Measurements from ENCODE around the gene POLN.

The POLN gene

DNA sequence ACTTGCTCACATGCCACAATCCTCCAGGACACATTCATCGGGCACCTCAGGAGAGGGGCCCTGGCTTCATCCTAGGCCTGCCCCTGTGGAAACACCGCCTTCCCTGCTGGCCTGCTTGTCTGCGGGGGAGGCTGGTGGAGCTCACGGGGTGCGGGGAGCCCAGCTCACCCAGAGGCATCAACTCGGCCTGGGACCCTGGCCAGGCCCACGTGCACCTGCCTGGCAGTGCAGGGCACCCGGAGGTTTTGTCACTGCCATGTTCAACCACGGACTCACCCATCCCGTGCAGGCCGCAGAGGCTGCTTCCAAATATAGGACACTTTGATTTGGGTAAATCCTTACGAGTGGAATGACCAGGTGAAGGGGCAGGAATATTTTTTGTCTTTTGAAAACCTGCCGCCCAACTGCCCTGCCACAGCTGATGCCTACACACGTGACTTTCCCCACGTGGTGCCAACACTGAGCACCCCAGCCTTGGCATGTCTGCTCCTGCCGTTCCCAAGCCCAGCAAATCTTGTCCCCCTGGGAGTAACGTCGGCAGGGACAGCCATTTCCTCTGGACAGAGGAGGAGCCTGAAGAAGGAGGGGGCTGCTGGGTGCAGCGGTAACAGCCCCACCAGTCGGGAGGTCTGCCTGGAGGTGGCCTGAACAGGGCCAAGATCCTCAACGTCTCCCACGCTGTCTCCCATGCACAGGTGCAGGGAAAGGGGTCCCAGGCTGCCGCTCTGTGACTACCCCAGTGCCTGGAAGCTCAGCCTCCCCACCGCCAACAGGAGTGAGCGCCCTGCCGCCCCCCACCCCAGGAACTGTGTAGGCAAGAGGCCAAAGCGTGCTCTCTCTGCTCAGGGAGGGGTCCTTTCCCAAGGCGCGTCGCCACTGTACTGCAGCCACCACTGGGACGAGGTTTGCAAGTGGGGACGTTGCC is 11.5 kb upstream of the POLN start:
- DNase-seq (ENCODE audit: low read depth), result no peak
- H3K4me3 ChIP-seq (ENCODE audit: low read length), result no peak overlapping the region
- TF ChIP-seq, protein P1, sequence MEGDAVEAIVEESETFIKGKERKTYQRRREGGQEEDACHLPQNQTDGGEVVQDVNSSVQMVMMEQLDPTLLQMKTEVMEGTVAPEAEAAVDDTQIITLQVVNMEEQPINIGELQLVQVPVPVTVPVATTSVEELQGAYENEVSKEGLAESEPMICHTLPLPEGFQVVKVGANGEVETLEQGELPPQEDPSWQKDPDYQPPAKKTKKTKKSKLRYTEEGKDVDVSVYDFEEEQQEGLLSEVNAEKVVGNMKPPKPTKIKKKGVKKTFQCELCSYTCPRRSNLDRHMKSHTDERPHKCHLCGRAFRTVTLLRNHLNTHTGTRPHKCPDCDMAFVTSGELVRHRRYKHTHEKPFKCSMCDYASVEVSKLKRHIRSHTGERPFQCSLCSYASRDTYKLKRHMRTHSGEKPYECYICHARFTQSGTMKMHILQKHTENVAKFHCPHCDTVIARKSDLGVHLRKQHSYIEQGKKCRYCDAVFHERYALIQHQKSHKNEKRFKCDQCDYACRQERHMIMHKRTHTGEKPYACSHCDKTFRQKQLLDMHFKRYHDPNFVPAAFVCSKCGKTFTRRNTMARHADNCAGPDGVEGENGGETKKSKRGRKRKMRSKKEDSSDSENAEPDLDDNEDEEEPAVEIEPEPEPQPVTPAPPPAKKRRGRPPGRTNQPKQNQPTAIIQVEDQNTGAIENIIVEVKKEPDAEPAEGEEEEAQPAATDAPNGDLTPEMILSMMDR (conservative IDR thresholded peaks at IDR 0.05; ENCODE audit: low read length), result no peak

DNA sequence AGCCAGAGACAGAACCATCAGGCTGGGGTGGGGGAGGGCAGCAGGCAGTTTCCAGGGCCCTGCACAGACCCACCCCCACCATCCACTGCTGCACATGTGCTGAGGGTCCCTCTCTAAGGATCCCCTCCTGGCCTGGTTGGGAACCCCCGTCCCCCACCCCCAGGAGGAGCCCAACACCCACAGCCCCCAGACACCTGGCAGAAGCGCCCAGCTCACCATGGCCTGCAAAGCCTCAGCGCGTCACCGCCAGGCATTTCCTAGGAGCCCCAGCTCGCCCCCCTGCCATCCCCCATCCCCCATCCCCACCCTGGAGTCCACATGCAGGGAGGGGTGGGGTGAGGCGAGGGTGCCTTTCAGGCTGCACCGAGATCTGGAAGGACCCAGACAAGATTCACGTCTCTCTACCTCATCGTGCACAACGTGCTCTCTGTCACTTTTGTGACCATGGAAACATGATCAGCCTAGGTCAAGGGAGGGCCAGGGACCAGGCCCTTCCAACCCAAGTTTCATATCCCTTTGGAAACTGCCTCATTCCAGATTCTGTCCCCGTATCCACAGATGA is 10.7 kb upstream of the POLN start:
- TF ChIP-seq, protein P1 (conservative IDR thresholded peaks at IDR 0.05; ENCODE audit: low read length), result no peak
- DNase-seq (ENCODE audit: low read depth), result no peak
- H3K4me3 ChIP-seq (ENCODE audit: low read length), result no peak overlapping the region

DNA sequence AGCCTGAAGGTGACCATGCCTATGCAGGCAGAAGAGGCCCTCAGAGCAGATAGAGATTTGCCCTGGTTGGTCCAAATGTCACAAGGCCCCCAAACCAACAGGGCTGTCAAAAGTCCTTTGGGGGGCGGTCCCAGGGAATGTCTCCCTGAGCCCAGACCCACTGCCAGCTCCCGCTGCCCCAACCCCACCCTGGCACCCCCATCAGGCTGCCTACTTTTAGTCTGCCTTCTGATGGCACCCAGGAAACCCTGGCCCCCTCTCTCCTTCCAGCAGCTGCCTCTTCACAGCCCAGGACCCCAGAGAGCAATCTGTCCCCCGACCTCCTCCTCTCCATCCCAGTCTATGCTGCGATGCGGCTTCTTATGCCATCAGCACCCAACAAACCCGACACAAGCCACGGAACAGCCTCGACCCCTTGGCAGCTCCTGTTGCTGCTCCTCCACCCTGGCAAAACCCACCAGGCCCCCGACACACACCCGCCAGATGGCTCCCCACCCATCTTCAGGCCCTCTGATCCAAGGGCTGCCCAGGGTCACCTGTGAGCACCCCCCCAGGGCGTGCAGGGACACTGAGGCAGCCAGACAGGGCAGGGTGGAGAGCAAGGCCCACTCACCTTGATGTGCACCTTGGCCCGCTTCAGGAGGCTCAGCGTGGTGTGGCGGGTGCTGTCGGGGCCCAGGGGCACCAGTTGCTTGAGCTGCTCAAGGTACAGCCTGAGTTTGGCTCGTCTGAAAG is 10.0 kb upstream of the POLN start:
- TF ChIP-seq, protein P1 (conservative IDR thresholded peaks at IDR 0.05; ENCODE audit: low read length), result no peak
- H3K4me3 ChIP-seq (ENCODE audit: low read length), result no peak overlapping the region
- no peak for DNase-seq (ENCODE audit: low read depth)

DNA sequence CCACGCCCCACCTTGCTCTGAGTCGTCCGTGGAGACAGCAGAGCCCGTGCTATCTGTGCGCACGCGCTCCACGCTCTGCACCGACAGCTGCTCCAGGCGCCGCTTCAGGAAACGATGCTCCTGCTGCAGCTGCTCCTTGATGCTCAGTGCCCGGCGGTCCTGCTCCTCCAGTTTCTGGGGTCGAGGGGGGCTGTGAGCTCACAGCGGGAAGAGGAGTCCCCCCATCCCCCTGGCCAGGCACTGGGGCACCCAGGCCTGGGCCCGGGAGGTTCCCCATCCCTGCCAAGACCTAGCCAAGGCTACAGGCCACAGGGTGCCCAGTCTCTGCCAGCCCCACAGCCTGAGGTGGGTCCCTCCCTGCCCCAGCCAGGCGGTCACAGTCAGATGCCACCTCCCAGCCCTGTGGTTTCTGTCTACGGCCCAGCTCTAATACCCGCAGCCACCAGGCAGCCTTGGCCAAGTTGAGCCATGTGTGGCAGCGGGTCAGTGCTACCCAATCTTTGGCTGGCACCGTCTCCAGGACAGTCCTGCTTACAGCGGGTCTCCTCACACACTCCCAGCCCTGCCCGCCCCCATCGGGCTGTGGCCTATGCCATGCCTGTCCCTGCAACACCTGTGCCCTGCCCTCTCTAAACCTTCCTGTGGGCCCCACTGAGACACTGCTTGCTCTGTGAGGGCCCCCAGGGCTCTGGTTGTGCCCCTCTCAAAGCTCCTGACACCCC is 9.3 kb upstream of the POLN start:
- TF ChIP-seq, protein P1 (conservative IDR thresholded peaks at IDR 0.05; ENCODE audit: low read length), result no peak
- no peak for DNase-seq (ENCODE audit: low read depth)
- H3K4me3 ChIP-seq (ENCODE audit: low read length), result no peak overlapping the region

DNA sequence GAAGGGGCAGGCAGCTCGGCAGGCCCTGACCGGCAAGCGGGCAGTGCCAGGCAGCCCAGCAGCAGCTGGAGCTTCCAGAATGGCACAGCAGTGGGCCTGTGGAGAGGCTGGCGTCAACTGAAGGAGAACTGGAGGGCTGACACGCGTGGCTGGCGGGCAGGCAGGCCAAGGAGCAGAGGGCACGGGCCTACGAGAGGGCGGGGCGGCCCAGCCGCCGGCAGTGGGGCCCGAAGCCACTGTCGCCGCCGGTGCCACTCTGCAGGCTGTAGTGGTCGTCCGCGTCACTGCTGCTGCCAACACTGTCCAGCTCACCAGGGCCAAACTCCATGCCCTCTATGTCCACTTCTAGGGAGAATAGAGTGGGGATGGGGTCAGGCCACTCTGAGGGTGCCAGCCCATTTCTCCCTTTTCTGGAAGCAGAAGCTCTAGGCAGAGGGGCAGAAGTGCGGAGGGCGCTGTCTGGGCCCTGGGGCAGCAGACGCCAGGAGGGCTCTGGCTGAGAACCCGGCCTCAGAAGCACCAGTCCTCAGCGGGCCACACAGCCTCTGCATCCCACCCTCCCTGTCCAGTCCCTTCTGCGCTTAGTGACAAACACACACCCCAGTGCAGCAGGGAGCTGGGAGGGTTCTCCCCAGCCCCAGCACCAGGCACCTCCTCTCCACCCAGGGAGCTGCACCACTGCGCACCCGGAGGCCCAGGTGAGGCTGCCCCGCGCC is 8.6 kb upstream of the POLN start:
- TF ChIP-seq, protein P1 (conservative IDR thresholded peaks at IDR 0.05; ENCODE audit: low read length), result no peak
- H3K4me3 ChIP-seq (ENCODE audit: low read length), result no peak overlapping the region
- DNase-seq (ENCODE audit: low read depth), result no peak

All from AG10803 (cell line).